K562 (cell line): ENCODE results near the gene CHD6.

Source experiments
- CBX8 ChIP-seq: fragments of 200-600 bp; sonication (generic); IDR thresholded peaks from 2 replicates; pipeline ENCODE4 v1.6.1; 2012; ENCODE audit warnings: borderline replicate concordance, mixed run types, low read depth, mild to moderate bottlenecking, moderate library complexity, mixed read lengths, low read length, control low read depth, inconsistent platforms; ENCODE audit not compliant: poor library complexity, severe bottlenecking; ENCODE audit errors: extremely low read depth
- ETV5 ChIP-seq: sonication (generic); formaldehyde crosslinking; IDR thresholded peaks from 2 replicates; pipeline ENCODE4 v1.4.0; 2020; ENCODE audit warnings: low read depth, mild to moderate bottlenecking, missing genetic modification reagents
- ZNF76 ChIP-seq: fragments of 250-450 bp; sonication (Bioruptor Pico); IDR thresholded peaks from 2 replicates; pipeline ENCODE4 v1.4.0; 2020; ENCODE audit warnings: mild to moderate bottlenecking, moderate library complexity, borderline replicate concordance
- TF ChIP-seq, protein P1 (sequence below), 3 experiments: IDR thresholded peaks in 2 of 3; conservative IDR thresholded peaks in 1 of 3; 2 replicates each; pipeline ENCODE4 v1.5.1; 2011 to 2012; ENCODE audit warnings: low read length in 3 of 3, mild to moderate bottlenecking in 3 of 3, control low read depth in 2 of 3, improper control_type of control experiment in 1 of 3, inconsistent platforms in 1 of 3, low read depth in 1 of 3, mixed read lengths in 1 of 3, moderate library complexity in 1 of 3; ENCODE audit not compliant: insufficient read depth in 2 of 3
- TF ChIP-seq, protein P2 (sequence below): sonication (generic); formaldehyde crosslinking; IDR thresholded peaks from 2 replicates; pipeline ENCODE4 v1.8.0; 2022; ENCODE audit warnings: mild to moderate bottlenecking, missing genetic modification reagents
- TF ChIP-seq, protein P3 (sequence below): sonication (generic); formaldehyde crosslinking; IDR thresholded peaks from 2 replicates; pipeline ENCODE4 v1.8.1; 2022; ENCODE audit warnings: missing genetic modification reagents

DNA sequence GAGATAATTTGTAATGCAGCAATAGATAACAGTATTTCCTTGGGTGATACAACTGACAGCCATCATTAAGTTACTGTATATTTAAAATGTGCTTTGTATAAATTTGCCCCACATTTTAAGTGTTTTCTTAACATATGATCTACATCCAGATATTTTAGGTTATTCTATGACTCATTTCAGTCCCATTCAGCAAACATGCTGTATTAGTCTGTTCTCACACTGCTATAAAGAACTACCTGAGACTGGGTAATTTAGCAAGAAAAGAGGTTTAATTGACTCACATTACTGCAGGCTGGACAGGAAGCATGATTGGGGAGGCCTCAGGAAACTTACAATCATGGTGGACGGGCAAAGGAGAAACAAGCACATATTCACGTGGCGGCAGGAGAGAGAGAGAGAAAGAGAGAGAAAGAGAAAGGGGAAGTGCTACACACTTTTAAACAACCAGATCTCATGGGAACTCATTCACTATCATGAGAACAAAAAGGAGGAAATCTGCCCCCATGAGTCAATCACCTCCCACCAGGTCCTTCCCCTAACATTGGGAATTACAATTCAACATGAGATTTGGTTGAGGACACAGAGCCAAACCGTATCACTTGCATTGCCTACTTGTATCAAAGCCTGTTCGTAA is 9.6 kb upstream of the CHD6 start:
- no peak for TF ChIP-seq ZNF76 (CRISPR knock-in tag)
- TF ChIP-seq, protein P1, sequence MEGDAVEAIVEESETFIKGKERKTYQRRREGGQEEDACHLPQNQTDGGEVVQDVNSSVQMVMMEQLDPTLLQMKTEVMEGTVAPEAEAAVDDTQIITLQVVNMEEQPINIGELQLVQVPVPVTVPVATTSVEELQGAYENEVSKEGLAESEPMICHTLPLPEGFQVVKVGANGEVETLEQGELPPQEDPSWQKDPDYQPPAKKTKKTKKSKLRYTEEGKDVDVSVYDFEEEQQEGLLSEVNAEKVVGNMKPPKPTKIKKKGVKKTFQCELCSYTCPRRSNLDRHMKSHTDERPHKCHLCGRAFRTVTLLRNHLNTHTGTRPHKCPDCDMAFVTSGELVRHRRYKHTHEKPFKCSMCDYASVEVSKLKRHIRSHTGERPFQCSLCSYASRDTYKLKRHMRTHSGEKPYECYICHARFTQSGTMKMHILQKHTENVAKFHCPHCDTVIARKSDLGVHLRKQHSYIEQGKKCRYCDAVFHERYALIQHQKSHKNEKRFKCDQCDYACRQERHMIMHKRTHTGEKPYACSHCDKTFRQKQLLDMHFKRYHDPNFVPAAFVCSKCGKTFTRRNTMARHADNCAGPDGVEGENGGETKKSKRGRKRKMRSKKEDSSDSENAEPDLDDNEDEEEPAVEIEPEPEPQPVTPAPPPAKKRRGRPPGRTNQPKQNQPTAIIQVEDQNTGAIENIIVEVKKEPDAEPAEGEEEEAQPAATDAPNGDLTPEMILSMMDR (IDR thresholded peaks at IDR 0.05 in 2 of 3, conservative IDR thresholded peaks at IDR 0.05 in 1 of 3; ENCODE audit: insufficient read depth in 2 of 3, low read depth in 1 of 3, low read length in 3 of 3): no peak
- TF ChIP-seq CBX8: no peak
- TF ChIP-seq, protein P2, sequence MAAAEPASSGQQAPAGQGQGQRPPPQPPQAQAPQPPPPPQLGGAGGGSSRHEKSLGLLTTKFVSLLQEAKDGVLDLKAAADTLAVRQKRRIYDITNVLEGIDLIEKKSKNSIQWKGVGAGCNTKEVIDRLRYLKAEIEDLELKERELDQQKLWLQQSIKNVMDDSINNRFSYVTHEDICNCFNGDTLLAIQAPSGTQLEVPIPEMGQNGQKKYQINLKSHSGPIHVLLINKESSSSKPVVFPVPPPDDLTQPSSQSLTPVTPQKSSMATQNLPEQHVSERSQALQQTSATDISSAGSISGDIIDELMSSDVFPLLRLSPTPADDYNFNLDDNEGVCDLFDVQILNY (CRISPR knock-in tag): no peak
- TF ChIP-seq ETV5 (CRISPR knock-in tag): no peak
- TF ChIP-seq, protein P3, sequence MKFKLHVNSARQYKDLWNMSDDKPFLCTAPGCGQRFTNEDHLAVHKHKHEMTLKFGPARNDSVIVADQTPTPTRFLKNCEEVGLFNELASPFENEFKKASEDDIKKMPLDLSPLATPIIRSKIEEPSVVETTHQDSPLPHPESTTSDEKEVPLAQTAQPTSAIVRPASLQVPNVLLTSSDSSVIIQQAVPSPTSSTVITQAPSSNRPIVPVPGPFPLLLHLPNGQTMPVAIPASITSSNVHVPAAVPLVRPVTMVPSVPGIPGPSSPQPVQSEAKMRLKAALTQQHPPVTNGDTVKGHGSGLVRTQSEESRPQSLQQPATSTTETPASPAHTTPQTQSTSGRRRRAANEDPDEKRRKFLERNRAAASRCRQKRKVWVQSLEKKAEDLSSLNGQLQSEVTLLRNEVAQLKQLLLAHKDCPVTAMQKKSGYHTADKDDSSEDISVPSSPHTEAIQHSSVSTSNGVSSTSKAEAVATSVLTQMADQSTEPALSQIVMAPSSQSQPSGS (CRISPR knock-in tag): no peak
